Peyer's patch (tissue), 4 donors: ENCODE results near the gene PSAPL1.

Experiments used
- CTCF ChIP-seq, 6 experiments: fragments of 450-650 bp in 4 of 6; fragments of 200-600 bp in 2 of 6; sonication (generic) in 1 of 6; IDR thresholded peaks; one replicate each; pipeline ENCODE4 v1.5.1; 2017 to 2019; ENCODE audit warnings: antibody characterized with exemption in 6 of 6, mild to moderate bottlenecking in 3 of 6, moderate library complexity in 1 of 6
- POLR2A ChIP-seq, 2 donors: fragments of 450-650 bp; IDR thresholded peaks; one replicate each; pipeline ENCODE4 v1.5.1; 2017; ENCODE audit warnings: antibody characterized with exemption in 2 of 2, mild to moderate bottlenecking in 2 of 2, moderate library complexity in 2 of 2

- TF ChIP-seq POLR2A (IDR thresholded peaks at IDR 0.05) (no peak), CTCF (IDR thresholded peaks at IDR 0.05) (no peak)
Measured at GRCh38 chr4:7434766-7435150, at the start of gene PSAPL1.
